HL-60 (cell line): ENCODE data around the gene TOX3.

Experiments used
- POLR2AphosphoS5 ChIP-seq: IDR thresholded peaks from 2 replicates; pipeline ENCODE4 v1.6.1; 2012; ENCODE audit warnings: low read depth
- TF ChIP-seq, protein P1 (sequence below): IDR thresholded peaks from one replicate; pipeline ENCODE4 v1.5.1; 2011; ENCODE audit warnings: low read length, control low read depth, inconsistent platforms; ENCODE audit not compliant: insufficient read depth

DNA sequence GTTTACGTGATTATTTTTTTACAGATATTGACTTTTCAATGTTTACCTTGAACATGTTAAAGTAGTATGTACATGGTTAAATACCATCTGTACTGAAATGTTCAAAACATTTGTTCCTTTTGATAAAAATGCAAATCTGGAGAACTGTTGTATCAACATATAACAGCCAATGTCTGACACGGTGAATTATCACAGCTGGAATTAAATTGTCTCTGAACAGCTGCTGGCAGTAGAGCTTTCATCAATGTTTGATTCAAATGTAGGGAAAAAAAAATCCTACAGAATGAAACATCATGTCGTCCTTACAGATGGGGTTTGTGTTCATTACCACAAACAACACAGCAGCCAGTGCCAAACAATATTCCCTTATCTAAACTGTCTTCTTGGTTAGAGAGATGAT lies 79.9 kb downstream of the TOX3 start:
- TF ChIP-seq, protein P1, sequence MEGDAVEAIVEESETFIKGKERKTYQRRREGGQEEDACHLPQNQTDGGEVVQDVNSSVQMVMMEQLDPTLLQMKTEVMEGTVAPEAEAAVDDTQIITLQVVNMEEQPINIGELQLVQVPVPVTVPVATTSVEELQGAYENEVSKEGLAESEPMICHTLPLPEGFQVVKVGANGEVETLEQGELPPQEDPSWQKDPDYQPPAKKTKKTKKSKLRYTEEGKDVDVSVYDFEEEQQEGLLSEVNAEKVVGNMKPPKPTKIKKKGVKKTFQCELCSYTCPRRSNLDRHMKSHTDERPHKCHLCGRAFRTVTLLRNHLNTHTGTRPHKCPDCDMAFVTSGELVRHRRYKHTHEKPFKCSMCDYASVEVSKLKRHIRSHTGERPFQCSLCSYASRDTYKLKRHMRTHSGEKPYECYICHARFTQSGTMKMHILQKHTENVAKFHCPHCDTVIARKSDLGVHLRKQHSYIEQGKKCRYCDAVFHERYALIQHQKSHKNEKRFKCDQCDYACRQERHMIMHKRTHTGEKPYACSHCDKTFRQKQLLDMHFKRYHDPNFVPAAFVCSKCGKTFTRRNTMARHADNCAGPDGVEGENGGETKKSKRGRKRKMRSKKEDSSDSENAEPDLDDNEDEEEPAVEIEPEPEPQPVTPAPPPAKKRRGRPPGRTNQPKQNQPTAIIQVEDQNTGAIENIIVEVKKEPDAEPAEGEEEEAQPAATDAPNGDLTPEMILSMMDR = no peak
- no peak for TF ChIP-seq POLR2AphosphoS5
